ENCODE results near the gene XRCC4. TPM values are rescaled to one million over a fixed set of nuclear protein-coding genes. Genes with fewer than 3 reads are reported as not detected.

XRCC4 gene
- total RNA-seq, 1 donor from 2014 or later = 8.2 TPM

DNA sequence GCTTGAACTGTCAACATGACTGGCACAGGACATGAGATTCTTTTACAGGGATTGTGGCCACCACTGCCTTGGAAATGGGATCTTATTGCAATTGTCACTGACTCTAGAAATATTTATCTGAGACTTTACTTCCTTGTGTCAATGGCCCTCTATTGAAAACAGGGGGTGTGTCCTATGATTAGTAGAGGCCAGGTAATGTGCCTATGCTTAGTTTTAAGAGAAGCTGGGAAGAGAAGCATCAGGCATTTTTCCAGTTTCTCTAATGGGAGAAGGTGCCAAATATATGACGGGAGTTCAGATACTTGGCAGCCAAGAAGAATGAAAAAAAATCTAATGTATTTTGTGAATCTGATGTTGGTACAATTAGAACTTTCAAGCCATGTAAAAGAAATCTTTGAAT lies 320.3 kb downstream of the XRCC4 start:
- no peaks in the 10 kb centered on the region for H3K27me3 Mint-ChIP-seq (ENCODE audit: low read depth)
- no peaks in the 10 kb centered on the region for H3K36me3 Mint-ChIP-seq (ENCODE audit: low read depth)
- no peak overlapping the region for H3K4me3 Mint-ChIP-seq
- TF ChIP-seq, protein P1, sequence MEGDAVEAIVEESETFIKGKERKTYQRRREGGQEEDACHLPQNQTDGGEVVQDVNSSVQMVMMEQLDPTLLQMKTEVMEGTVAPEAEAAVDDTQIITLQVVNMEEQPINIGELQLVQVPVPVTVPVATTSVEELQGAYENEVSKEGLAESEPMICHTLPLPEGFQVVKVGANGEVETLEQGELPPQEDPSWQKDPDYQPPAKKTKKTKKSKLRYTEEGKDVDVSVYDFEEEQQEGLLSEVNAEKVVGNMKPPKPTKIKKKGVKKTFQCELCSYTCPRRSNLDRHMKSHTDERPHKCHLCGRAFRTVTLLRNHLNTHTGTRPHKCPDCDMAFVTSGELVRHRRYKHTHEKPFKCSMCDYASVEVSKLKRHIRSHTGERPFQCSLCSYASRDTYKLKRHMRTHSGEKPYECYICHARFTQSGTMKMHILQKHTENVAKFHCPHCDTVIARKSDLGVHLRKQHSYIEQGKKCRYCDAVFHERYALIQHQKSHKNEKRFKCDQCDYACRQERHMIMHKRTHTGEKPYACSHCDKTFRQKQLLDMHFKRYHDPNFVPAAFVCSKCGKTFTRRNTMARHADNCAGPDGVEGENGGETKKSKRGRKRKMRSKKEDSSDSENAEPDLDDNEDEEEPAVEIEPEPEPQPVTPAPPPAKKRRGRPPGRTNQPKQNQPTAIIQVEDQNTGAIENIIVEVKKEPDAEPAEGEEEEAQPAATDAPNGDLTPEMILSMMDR (conservative IDR thresholded peaks at IDR 0.05) = no peak
- no peak overlapping the region for H3K27ac Mint-ChIP-seq (ENCODE audit: unreplicated experiment)
- H3K9me3 Mint-ChIP-seq = no peaks in the 10 kb centered on the region
- H3K4me1 Mint-ChIP-seq = peaks cover 9% of the 10 kb centered on the region
- DNase-seq (ENCODE audit: low read depth, low spot score) = no peak

DNA sequence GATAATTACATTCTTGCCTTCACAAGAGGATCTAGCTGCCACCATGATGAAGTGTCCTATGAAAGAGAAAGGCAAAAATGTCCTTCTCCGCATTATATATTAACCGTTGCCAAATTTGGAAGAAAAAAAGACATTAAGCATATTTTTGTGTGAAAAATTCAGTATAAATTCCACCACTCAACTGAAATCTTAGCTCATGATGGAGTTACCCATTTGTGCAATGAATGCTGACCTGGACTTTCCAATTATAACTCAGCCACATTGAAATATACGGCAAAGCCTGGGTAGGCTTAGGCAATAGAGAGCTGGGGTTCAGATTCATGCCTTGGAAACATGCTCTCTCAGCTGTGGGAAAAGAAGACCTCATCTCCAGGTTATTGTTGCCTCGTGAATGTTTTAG lies 322.9 kb downstream of the XRCC4 start:
- no peak overlapping the region for H3K27ac Mint-ChIP-seq (ENCODE audit: unreplicated experiment)
- H3K4me3 Mint-ChIP-seq = no peak overlapping the region
- no peaks in the 10 kb centered on the region for H3K27me3 Mint-ChIP-seq (ENCODE audit: low read depth)
- TF ChIP-seq, protein P1 (conservative IDR thresholded peaks at IDR 0.05) = no peak
- H3K4me1 Mint-ChIP-seq = peaks cover 9% of the 10 kb centered on the region
- no peaks in the 10 kb centered on the region for H3K36me3 Mint-ChIP-seq (ENCODE audit: low read depth)
- no peak for DNase-seq (ENCODE audit: low read depth, low spot score)
- no peaks in the 10 kb centered on the region for H3K9me3 Mint-ChIP-seq

DNA sequence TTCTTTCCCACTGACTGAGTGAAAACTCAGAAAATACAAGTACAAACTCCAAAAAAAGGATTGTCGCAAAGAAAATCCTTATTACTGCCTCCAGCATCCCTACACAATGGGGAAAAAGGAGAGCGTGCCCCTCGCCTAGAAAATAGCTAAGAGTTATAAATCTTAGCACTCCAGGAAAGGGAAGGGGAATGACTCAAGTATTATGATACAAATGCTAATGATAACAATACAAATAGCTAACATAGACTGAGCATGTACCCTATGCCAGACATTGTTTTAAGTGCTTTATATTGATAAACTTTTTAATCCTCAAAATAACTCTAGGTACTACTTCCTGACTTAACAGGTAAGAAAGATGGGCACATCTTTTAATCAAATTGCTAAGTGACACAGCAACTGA lies 323.4 kb downstream of the XRCC4 start:
- TF ChIP-seq, protein P1 (conservative IDR thresholded peaks at IDR 0.05) = no peak
- no peak for DNase-seq (ENCODE audit: low read depth, low spot score)
- Mint-ChIP-seq H3K27ac (ENCODE audit: unreplicated experiment) (no peak overlapping the region), H3K4me1 (peaks cover 9% of the 10 kb centered on the region), H3K27me3 (ENCODE audit: low read depth) (no peaks in the 10 kb centered on the region), H3K9me3 (no peaks in the 10 kb centered on the region), H3K36me3 (ENCODE audit: low read depth) (no peaks in the 10 kb centered on the region), H3K4me3 (no peak overlapping the region)

DNA sequence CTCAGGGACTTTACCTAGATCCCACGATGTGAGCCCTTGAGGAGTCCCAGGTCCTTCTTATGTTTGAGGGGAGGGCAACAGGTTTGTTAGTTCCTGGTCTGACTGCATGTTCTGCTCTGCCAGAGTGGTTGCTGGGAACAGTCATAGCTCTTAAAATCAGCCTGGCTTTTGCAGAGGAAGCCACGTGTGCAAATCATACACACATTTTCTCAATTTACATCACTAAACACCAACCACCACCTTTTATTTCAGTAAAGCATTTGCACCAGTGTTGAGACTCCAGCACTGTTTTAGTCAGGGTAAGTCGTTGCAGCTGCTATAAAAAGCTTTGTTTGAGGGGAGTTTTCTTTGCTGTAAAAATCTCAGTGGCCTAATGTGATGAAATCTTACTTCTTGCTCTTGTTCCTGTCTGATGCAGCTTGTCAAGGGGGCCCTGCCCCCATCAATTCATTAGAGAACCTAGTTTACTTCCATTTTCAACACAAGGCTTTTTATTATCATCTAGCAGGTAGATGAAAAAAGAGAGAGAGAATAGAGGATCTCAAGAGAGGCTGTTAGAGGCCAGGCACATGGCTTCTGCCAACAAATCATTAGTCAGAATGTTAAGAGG lies 323.9 kb downstream of the XRCC4 start:
- TF ChIP-seq, protein P1 (conservative IDR thresholded peaks at IDR 0.05) = no peak
- no peak for DNase-seq (ENCODE audit: low read depth, low spot score)
- no peaks in the 10 kb centered on the region for H3K36me3 Mint-ChIP-seq (ENCODE audit: low read depth)
- H3K9me3 Mint-ChIP-seq = no peaks in the 10 kb centered on the region
- no peak overlapping the region for H3K4me3 Mint-ChIP-seq
- peaks cover 9% of the 10 kb centered on the region for H3K4me1 Mint-ChIP-seq
- no peak overlapping the region for H3K27ac Mint-ChIP-seq (ENCODE audit: unreplicated experiment)
- H3K27me3 Mint-ChIP-seq (ENCODE audit: low read depth) = no peaks in the 10 kb centered on the region

DNA sequence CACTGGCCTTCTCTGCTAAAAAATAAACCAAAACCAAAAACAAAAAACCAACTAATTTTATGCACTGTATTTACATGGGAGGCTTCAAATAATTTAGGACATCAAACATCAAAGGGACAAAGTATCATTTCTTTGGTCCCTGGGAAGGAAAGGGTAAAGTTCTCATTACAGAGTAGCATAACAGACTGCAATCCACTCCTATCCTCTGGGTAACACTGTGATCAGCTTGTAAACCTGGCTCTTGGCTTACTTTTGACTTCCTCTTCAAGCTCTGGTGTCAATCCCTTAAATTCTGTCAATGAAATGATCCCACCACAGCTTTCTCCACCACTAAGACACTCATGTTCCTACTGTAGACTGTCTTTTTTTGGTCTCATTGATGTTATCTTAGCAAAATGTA lies 324.4 kb downstream of the XRCC4 start:
- Mint-ChIP-seq H3K27ac (ENCODE audit: unreplicated experiment) (peak overlapping the region; percentile 60), H3K27me3 (ENCODE audit: low read depth) (no peaks in the 10 kb centered on the region), H3K9me3 (no peaks in the 10 kb centered on the region), H3K36me3 (ENCODE audit: low read depth) (no peaks in the 10 kb centered on the region), H3K4me1 (peaks cover 9% of the 10 kb centered on the region), H3K4me3 (no peak overlapping the region)
- TF ChIP-seq, protein P1 (conservative IDR thresholded peaks at IDR 0.05) = no peak
- DNase-seq (ENCODE audit: low read depth, low spot score) = no peak

Other genes starting within 250 kb of the XRCC4 start
- 94.0 and 98.8 TPM in 2 replicates for gene TMEM167A, start 153 bp upstream of the XRCC4 start, total RNA-seq

All from neural crest cell (in vitro differentiated cells).